ENCODE measurements around the gene MTMR8.

MTMR8 gene

DNA sequence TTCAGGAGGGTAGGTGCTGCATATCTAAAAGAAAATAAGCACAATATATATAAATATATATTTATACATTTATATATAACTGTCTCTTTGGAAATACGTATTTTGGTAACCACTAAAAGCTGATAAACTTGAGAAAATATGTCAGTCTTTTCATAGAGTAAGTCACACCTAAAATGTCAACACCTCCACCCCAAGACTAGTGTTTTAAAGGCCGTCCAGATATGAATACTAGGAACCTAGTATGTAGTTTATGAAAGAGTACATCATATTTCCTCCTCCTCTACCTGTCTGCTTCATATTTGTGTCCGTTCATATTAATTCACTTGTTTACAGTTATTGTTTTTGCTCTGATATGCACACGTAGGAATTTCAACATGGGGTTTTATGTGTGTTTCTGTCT lies 45.2 kb downstream of the MTMR8 start:
- no peak overlapping the region for H3K4me3 ChIP-seq (replicated peaks; ENCODE audit: low read depth, low read length)
- DNase-seq (ENCODE audit: extremely low read depth, insufficient read length), result no peak
- no peaks in the 10 kb centered on the region for H3K27me3 ChIP-seq (replicated peaks; ENCODE audit: control insufficient read depth, insufficient read depth, low read length)
- no peaks in the 10 kb centered on the region for H3K36me3 ChIP-seq (ENCODE audit: control insufficient read depth, insufficient read depth, low read length)
- TF ChIP-seq, protein P1, sequence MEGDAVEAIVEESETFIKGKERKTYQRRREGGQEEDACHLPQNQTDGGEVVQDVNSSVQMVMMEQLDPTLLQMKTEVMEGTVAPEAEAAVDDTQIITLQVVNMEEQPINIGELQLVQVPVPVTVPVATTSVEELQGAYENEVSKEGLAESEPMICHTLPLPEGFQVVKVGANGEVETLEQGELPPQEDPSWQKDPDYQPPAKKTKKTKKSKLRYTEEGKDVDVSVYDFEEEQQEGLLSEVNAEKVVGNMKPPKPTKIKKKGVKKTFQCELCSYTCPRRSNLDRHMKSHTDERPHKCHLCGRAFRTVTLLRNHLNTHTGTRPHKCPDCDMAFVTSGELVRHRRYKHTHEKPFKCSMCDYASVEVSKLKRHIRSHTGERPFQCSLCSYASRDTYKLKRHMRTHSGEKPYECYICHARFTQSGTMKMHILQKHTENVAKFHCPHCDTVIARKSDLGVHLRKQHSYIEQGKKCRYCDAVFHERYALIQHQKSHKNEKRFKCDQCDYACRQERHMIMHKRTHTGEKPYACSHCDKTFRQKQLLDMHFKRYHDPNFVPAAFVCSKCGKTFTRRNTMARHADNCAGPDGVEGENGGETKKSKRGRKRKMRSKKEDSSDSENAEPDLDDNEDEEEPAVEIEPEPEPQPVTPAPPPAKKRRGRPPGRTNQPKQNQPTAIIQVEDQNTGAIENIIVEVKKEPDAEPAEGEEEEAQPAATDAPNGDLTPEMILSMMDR (IDR thresholded peaks at IDR 0.05; ENCODE audit: insufficient read depth, low read length, poor library complexity, severe bottlenecking), result no peak

DNA sequence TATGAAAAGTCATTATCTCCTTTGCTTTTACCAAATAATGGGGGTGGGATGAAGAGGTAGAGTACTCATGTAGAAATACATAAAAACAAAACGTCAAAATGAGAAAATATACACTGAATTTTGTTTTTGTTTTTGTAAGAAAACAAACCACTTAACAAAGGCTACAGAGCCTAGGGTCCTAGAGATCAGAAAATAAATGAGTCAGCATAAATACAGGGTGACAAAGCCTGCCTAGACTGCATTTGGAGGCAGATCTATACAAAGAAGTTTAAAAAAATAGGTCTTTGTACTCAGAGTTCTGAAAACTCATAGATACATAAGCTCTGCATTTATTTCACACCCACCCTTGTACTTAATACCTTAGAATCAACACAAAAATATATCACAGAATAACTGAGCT lies 52.4 kb downstream of the MTMR8 start:
- Histone ChIP-seq H3K36me3 (ENCODE audit: control insufficient read depth, insufficient read depth, low read length) (no peaks in the 10 kb centered on the region), H3K4me3 (replicated peaks; ENCODE audit: low read depth, low read length) (no peak overlapping the region), H3K27me3 (replicated peaks; ENCODE audit: control insufficient read depth, insufficient read depth, low read length) (no peaks in the 10 kb centered on the region)
- TF ChIP-seq, protein P1 (IDR thresholded peaks at IDR 0.05; ENCODE audit: insufficient read depth, low read length, poor library complexity, severe bottlenecking), result no peak
- no peak for DNase-seq (ENCODE audit: extremely low read depth, insufficient read length)

DNA sequence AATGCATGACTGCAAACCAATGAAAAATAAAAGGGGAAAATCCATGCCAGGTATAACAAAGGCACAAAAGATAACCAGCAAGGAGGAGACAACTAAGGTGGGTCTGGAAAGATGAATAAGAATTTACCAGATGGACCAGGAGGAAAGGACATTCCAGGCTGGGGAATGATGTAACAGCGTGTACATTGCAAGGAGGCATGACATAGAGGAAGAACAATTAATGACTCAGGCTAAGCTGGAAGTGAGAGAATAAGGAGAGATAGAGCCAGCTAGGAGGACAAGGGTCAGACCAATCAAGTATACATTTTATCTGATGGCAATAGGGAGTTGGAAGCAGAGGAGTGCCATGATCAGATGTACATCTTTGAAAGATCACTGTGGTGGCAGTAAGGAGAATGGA lies 57.0 kb downstream of the MTMR8 start:
- no peaks in the 10 kb centered on the region for H3K27me3 ChIP-seq (replicated peaks; ENCODE audit: control insufficient read depth, insufficient read depth, low read length)
- no peak for DNase-seq (ENCODE audit: extremely low read depth, insufficient read length)
- H3K36me3 ChIP-seq (ENCODE audit: control insufficient read depth, insufficient read depth, low read length), result no peaks in the 10 kb centered on the region
- no peak overlapping the region for H3K4me3 ChIP-seq (replicated peaks; ENCODE audit: low read depth, low read length)
- TF ChIP-seq, protein P1 (IDR thresholded peaks at IDR 0.05; ENCODE audit: insufficient read depth, low read length, poor library complexity, severe bottlenecking), result no peak

DNA sequence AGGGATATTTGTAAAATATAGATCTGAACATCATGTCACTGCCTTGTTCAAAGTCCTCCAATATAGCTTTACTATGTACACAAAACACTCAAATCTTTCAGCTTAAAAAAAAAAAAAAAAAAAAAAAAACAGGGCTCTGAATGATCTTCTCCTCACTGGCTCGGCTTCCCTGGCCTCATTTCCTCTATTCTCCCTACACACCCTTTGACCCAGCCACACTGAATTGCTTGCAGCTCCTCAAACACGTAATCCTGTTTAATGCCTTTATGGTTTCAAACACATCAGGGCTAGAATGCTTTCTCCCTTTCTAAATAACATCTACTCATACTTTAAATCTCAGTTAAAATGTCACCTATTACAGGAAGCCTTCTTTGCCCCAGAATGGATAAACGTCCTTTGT lies 60.8 kb downstream of the MTMR8 start:
- H3K36me3 ChIP-seq (ENCODE audit: control insufficient read depth, insufficient read depth, low read length), result no peaks in the 10 kb centered on the region
- no peaks in the 10 kb centered on the region for H3K27me3 ChIP-seq (replicated peaks; ENCODE audit: control insufficient read depth, insufficient read depth, low read length)
- no peak overlapping the region for H3K4me3 ChIP-seq (replicated peaks; ENCODE audit: low read depth, low read length)
- no peak for DNase-seq (ENCODE audit: extremely low read depth, insufficient read length)
- TF ChIP-seq, protein P1 (IDR thresholded peaks at IDR 0.05; ENCODE audit: insufficient read depth, low read length, poor library complexity, severe bottlenecking), result no peak

DNA sequence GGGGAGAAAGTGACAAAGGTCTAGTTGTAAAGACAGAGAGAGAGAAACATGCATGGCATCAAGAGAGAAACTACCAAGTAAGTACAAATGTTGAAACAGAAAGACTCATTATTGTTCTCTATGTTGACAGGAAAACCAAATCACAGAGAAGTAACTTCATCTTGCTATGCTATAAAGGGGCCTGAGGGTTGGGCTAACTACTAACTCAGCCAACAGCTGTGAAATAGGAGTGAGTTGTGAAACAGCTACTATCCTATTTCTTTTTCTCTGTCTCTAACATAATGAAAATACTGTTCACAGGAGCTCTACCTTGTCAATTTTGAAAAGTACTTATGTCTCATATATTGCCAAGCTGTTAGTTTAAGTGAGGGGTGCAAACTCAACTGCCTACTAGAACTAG lies 65.0 kb downstream of the MTMR8 start:
- Histone ChIP-seq H3K36me3 (ENCODE audit: control insufficient read depth, insufficient read depth, low read length) (no peaks in the 10 kb centered on the region), H3K27me3 (replicated peaks; ENCODE audit: control insufficient read depth, insufficient read depth, low read length) (no peaks in the 10 kb centered on the region), H3K4me3 (replicated peaks; ENCODE audit: low read depth, low read length) (no peak overlapping the region)
- DNase-seq (ENCODE audit: extremely low read depth, insufficient read length), result no peak
- TF ChIP-seq, protein P1 (IDR thresholded peaks at IDR 0.05; ENCODE audit: insufficient read depth, low read length, poor library complexity, severe bottlenecking), result no peak

DNA sequence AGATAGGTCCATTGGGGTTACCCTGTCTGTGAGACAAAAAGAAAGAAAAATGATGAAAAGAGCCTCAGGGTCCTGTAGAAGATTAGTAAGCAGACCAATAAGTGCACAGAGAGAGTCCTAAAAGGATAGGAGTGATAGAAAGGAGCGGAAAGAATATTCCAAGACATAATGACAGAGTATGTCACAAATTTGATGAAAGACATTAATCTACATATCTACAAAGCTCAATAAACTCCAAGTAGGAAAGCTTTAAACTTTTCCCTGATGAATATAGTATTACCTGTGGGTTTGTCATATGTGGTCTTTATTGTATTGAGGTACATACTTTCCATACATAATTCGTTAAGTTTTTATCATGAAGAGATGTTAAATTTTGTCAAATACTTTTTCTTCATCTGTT lies 73.7 kb downstream of the MTMR8 start:
- no peak for DNase-seq (ENCODE audit: extremely low read depth, insufficient read length)
- H3K4me3 ChIP-seq (replicated peaks; ENCODE audit: low read depth, low read length), result no peak overlapping the region
- no peaks in the 10 kb centered on the region for H3K36me3 ChIP-seq (ENCODE audit: control insufficient read depth, insufficient read depth, low read length)
- H3K27me3 ChIP-seq (replicated peaks; ENCODE audit: control insufficient read depth, insufficient read depth, low read length), result no peaks in the 10 kb centered on the region
- TF ChIP-seq, protein P1 (IDR thresholded peaks at IDR 0.05; ENCODE audit: insufficient read depth, low read length, poor library complexity, severe bottlenecking), result no peak

Data from GM06990 (cell line).